SK-MEL-5 (cell line): Measurements from ENCODE around the gene NOC3L. TPM values are rescaled to one million over a fixed set of nuclear protein-coding genes. Genes with fewer than 3 reads are reported as not detected.
A peak's percentile ranks its signal among the peaks of the same experiment; 100 is the strongest.

Experiments used
- DNase-seq: peaks from one replicate; pipeline ENCODE4 v3.0.0-alpha.2; 2016; ENCODE audit warnings: low read depth, low spot score
- in situ Hi-C: cut with HindIII; loops from 2 replicates; pipeline ENCODE4 v1.10.0; 2016; ENCODE audit warnings: low sequenced_read_pairs, high pct_unique_total_duplicates, low pct_unique_long_range_greater_than_20kb
- total RNA-seq: library from RNA; depleted of rRNA; stranded (reverse); fragments of >200 nt; shearing (Covaris generic); gene quantifications from 2 replicates; pipeline ENCODE4 v1.2.3, GENCODE V29; 2014

The NOC3L gene
- total RNA-seq, 1 experiment from 2014 or later: 42.6 TPM

DNA sequence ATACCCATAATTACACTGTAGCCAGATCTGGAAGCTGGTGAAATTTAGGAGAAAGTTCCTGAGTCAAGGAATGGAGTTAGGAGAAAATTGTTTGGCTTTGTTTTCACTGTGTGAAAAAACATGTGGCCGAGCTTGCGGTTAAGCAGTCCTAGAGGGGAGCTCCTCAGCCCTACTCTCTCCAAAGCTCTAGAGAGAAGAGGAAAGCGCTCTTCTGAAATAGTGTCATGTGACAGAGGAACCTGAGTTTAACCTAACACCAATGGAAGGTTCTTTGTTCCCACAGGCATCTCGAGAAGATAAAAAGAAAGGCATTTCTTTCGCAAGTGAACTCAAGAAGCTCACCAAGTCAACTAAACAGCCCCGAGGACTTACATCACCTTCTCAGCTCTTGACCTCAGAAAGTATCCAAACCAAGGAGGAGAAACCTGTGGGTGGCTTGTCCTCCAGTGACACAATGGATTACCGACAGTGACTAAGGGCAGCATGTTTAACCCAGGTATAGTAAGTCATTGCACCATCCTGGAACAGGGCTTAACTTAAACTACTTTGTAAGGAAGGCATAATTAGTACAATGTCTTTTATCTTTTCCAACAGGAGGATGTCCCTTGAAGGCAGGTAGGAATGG lies 38.0 kb downstream of the NOC3L start:
- in situ Hi-C loops: loop anchor here (25.0 kb wide), 1 partner anchor 412 kb away; no protein-coding TSS in a partner anchor

DNA sequence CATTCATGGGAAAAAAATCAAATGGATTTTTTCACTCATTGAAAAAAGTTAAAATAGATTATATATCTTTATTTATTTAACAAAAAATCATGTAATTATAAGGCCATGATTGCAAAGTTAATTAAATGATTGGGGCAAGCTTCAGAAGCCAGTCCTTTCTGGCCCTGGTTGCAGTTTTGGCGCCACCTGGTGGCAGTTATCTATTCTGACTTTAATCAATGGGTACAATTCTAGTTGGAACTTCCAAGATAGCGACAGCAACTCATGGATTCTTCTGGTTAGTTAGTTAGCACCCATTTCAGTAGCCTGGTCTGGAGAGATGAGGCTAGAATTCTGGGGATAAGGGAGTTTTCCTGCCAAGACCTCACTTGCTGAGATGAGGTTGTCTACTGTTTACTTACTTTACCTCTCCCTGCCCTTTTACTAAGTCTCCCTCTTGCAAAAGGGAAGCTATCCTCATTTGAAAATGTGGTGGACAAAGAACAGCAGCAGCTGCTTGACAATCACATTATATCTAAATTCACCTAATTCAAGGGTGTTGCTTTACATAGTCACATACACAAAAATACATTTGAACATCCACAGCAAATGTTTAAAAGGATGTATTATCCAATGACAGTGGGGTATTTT lies 42.3 kb downstream of the NOC3L start:
- peak; percentile 72 for DNase-seq
- in situ Hi-C loops: no loop called here

More for the DNA sequence above, 38.0 kb downstream of the NOC3L start:
- DNase-seq: no peak

DNA sequence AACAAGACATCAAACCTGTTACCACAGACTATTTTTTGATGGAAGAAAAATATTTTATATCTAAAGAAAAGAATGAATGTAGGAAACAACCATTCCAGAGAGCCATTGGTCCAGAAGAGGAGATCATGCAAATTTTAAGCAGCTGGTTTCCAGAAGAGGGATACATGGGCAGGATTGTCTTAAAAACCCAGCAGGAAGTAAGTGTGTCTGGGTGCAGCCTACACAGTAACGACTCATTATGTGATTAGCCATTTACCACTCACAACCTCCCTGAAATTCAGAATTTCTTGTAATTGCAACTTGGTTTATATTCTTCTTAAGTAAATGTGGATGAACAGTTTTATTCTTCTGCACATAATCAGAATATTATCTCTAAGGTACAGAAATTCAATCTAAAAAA lies 46.2 kb downstream of the NOC3L start:
- in situ Hi-C loops: no loop called here
- DNase-seq: no peak

GRCh38 chr10:94315975-94316464 lies 46.7 kb downstream of the NOC3L start:
- DNase-seq: no peak
- in situ Hi-C loops: no loop called here

- in situ Hi-C loops: no loop called here
- DNase-seq: no peak
These were observed 47.7 kb downstream of the NOC3L start for GRCh38 chr10:94315024-94315451.

DNA sequence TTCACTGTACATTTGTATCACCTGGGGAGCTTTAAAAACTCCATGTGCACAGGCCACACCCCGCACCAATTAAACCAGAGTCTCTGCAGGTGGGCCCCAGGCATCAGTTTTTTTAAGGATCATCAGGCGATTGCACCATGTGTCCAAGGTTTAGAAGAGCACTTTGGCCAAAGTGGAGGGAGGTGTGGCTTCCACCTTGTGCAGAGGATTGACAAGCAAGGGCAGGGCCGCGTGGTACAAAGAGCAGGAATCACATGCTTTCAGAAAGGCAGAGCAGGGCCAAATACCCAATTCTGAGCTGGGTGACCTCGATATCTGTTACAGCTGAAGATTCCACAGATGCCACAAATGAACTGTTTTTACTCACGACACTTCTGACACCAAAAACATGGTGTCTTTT lies 52.4 kb downstream of the NOC3L start:
- in situ Hi-C loops: no loop called here
- DNase-seq: no peak

GRCh38 chr10:94308866-94309265 lies 53.9 kb downstream of the NOC3L start:
- no peak for DNase-seq
- in situ Hi-C loops: no loop called here

DNA sequence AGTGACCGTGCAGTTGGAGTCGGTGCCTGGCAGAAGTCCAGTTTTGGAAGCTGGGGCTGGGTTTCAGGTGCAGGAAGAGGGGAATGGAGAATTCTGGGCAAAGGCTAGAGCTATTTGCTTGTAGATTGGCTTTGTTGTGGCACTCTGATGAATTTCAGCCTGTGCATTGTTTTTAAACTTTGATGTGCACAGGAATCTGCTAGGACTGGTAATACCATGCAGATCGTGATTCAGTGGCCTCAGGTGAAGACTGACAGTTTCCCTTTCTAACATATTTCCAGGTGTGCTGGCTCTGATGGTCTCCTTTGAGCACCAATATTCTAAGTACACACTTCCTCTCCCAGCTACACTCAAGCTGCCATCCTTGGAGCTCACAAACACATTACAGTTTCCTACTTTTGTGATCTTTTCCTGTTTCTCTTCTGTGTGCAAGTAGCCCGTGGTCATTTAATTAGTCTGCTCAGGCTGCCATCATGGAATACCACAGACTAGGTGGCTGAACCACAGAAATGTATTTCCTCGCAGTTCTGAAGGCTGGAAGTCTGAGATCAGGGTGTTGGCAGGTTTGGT lies 55.6 kb downstream of the NOC3L start:
- DNase-seq: no peak
- in situ Hi-C loops: no loop called here

DNA sequence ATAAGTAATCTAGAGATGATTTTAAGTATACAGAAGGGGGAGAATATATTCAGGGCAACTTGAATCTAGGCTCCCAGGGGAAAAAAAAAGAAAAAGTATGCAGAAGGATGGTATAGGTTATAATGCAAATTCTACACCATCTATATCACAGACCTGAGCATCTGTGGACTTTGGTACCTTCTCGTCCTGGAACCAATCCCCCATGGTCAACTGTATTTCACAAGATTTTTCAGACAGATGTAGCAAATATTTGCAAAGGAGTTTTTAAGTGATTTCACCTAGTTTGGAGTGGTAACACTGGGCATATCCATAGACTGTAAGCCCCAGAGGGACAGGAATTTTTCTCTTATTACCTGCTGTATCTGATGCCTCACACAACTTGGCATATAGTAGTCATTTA lies 58.8 kb downstream of the NOC3L start:
- in situ Hi-C loops: no loop called here
- DNase-seq: no peak

GRCh38 chr10:94300042-94300441 lies 62.7 kb downstream of the NOC3L start:
- DNase-seq: no peak
- in situ Hi-C loops: no loop called here

- in situ Hi-C loops: no loop called here
- no peak for DNase-seq
These were observed 63.3 kb downstream of the NOC3L start for GRCh38 chr10:94299417-94299816.

DNA sequence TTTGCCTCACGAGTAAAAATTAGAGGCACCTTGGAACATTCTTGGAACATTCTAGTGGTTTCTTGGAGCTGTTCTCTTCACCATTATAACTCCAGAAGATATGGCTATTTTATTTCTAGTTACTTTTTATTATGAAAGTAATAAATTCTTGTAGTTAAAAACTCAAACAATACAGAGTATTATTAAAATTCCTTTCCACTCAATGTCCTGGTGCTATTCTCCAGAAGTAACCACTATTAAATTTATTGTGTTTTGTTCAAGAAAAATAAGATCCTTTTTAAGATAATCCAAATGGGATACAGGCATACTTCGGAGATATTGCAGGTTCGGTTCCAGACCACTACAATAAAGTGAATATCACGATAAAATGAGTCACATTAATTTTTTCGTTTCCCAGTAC lies 68.6 kb downstream of the NOC3L start:
- no peak for DNase-seq
- in situ Hi-C loops: no loop called here

DNA sequence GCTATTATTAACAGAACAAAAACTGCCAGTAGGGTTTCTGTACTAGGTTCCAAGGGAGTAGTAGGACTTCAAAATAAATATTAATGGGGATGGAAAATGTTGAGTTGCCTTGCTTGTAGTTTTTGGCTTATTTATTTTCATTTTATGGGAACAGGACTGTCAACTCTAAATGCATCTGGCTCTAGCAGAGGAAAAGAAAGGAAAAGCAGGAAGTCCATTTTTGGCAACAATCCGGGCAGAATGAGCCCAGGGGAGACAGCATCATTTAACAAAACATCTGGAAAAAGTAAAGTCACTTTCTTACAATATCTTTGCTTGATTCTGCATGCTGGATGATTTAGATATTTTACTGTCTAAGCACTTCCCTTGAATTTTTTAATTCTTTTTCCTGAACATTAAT lies 69.4 kb downstream of the NOC3L start:
- DNase-seq: no peak
- in situ Hi-C loops: no loop called here

GRCh38 chr10:94292434-94293090 lies 70.2 kb downstream of the NOC3L start:
- in situ Hi-C loops: no loop called here
- no peak for DNase-seq

- DNase-seq: no peak
- in situ Hi-C loops: no loop called here
These were observed 74.2 kb downstream of the NOC3L start for GRCh38 chr10:94288361-94289101.

GRCh38 chr10:94287336-94287735 lies 75.4 kb downstream of the NOC3L start:
- no peak for DNase-seq
- in situ Hi-C loops: no loop called here

DNA sequence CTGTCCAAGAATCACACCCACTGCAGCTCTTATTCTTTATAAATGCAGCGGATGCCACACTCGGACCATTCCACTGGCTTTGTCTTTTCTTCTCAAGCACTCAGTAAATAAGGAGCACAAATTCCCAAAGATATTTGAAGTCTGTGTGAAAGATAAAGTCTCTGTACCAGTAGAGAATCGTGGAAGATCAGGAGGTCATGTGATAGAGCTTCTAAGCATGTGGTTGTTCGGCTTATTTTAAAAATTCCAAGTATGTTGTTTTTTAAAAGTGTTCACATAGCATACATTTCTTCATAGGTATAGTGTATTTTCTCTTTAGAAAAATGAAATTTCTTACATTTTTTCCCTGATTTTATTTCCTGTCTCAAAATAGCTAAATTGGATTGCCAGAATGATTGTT lies 75.8 kb downstream of the NOC3L start:
- in situ Hi-C loops: no loop called here
- no peak for DNase-seq

DNA sequence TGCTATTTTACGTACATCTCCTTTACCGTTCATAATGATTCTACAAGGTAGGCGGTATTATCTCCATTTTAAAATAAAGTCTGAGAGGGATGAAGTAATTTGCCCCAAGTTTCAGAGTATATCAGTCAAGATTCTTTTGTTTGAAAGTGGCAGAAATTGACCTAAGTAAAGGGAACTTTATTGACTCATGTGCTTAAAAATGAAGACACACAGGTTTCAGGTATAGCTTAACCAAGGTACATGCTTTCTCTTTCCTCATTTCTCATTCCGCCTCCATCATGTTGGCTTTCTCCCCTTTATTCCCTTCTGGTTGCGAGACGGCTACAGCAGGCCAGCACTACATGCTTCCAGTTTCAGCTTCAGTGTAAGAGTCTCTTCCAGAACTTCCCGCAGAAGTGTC lies 77.5 kb downstream of the NOC3L start:
- DNase-seq: no peak
- in situ Hi-C loops: no loop called here
